ENCODE measurements around the gene HTR1D. TPM values are rescaled to one million over a fixed set of nuclear protein-coding genes. Genes with fewer than 3 reads are reported as not detected.

HTR1D gene
- total RNA-seq, 1 experiment from 2014 or later, result 3.5 TPM

- TF ChIP-seq CTCF (IDR thresholded peaks at IDR 0.05 in 2 of 3, conservative IDR thresholded peaks at IDR 0.05 in 1 of 3; ENCODE audit: borderline replicate concordance in 1 of 3, insufficient read depth in 1 of 3, low read depth in 2 of 3, low read length in 2 of 3) (no peak), FOSL1 (IDR thresholded peaks at IDR 0.05; ENCODE audit: low read depth) (no peak), YY1 (IDR thresholded peaks at IDR 0.05; ENCODE audit: extremely low read depth, insufficient replicate concordance, low read depth, low read length) (no peak), SRF (IDR thresholded peaks at IDR 0.05; ENCODE audit: low read depth) (no peak), ZFX (IDR thresholded peaks at IDR 0.05) (no peak), EZH2 (IDR thresholded peaks at IDR 0.05) (no peak)
These were observed 22.5 kb upstream of the HTR1D start (continued) for GRCh38 chr1:23239638-23240295.

- no TSS peak for BruUV-seq (replicated peaks)
- Histone ChIP-seq H3K9ac (ENCODE audit: low read length) (no peak overlapping the region), H2AFZ (ENCODE audit: low read depth, low read length, poor library complexity, severe bottlenecking) (no peak overlapping the region), H3K79me2 (ENCODE audit: insufficient read depth, low read length) (no peaks in the 10 kb centered on the region), H3K27me3 (ENCODE audit: insufficient read depth, low read length) (no peaks in the 10 kb centered on the region), H3K9me3 (ENCODE audit: control insufficient read depth in 1 of 2, insufficient read depth in 1 of 2, low read depth in 1 of 2, low read length in 2 of 2) (no peaks in the 10 kb centered on the region), H3K4me2 (ENCODE audit: low read length) (no peak overlapping the region), H3K9me2 (ENCODE audit: insufficient read depth) (no peaks in the 10 kb centered on the region), H3K4me1 (ENCODE audit: control insufficient read depth in 1 of 2, insufficient read depth in 2 of 2, low read length in 2 of 2) (peaks cover 0 to 8% of the 10 kb centered on the region in 2 experiments; a peak in 2 of 4 replicates), H3K36me3 (ENCODE audit: control insufficient read depth in 1 of 2, insufficient read depth in 2 of 2, low read length in 2 of 2) (no peaks in the 10 kb centered on the region), H3K4me3 (replicated peaks in 1 of 2; ENCODE audit: low read depth in 1 of 2, low read length in 2 of 2) (no peak overlapping the region), H3K27ac (ENCODE audit: low read depth, low read length) (no peak overlapping the region), H4K20me1 (ENCODE audit: insufficient read depth) (no peaks in the 10 kb centered on the region)
- intact Hi-C loops (cut with micrococcal nuclease), result no loop called here
- ChIA-PET POLR2A (no interaction called here), CTCF (no interaction called here), RAD21 (ENCODE audit: low non-redundant PET in 1 of 2, low total read pairs in 2 of 2, uncharacterized antibody in 2 of 2, unreplicated experiment in 2 of 2) (no interaction called here)
- DNase-seq (ENCODE audit: low read depth, low spot score) (no peak), ATAC-seq (no peak)
- TF ChIP-seq CTCF (IDR thresholded peaks at IDR 0.05 in 2 of 3, conservative IDR thresholded peaks at IDR 0.05 in 1 of 3; ENCODE audit: borderline replicate concordance in 1 of 3, insufficient read depth in 1 of 3, low read depth in 2 of 3, low read length in 2 of 3) (no peak), RAD21 (IDR thresholded peaks at IDR 0.05; ENCODE audit: low read depth) (no peak), CBX3 (IDR thresholded peaks at IDR 0.05; ENCODE audit: low read depth) (no peak), ELF1 (IDR thresholded peaks at IDR 0.05; ENCODE audit: borderline replicate concordance, low read depth) (no peak), MAX (IDR thresholded peaks at IDR 0.05) (no peak), POLR2AphosphoS5 (IDR thresholded peaks at IDR 0.05; ENCODE audit: low read depth, low read length) (no peak), ZNF274 (IDR thresholded peaks at IDR 0.05; ENCODE audit: low read depth, low read length) (no peak), FOSL1 (IDR thresholded peaks at IDR 0.05; ENCODE audit: low read depth) (no peak), POLR2A (IDR thresholded peaks at IDR 0.05; ENCODE audit: borderline replicate concordance, extremely low read depth, insufficient read depth, insufficient read length) (no peak)
These were observed 21.3 kb upstream of the HTR1D start for GRCh38 chr1:23238565-23238964.
